ENCODE measurements around the gene WFDC1.

- TF ChIP-seq TAF1 (conservative IDR thresholded peaks at IDR 0.05), result no peak
- no peak for TF ChIP-seq CTCF (IDR thresholded peaks at IDR 0.05; ENCODE audit: low read depth, low read length, missing input control)
- no peak for TF ChIP-seq MAX (IDR thresholded peaks at IDR 0.05)
- TF ChIP-seq SP1 (IDR thresholded peaks at IDR 0.05), result no peak
- TF ChIP-seq GABPA (IDR thresholded peaks at IDR 0.05 in 1 of 2, conservative IDR thresholded peaks at IDR 0.05 in 1 of 2), result no peak
- no peak for TF ChIP-seq RAD21 (IDR thresholded peaks at IDR 0.05)
- TF ChIP-seq FOXA1 (IDR thresholded peaks at IDR 0.05), result no peak
- TF ChIP-seq ATF3 (IDR thresholded peaks at IDR 0.05), result no peak
These were observed 36.0 kb downstream of the WFDC1 start for GRCh38 chr16:84330685-84331050.

Data from liver (tissue), 3 donors.